Activated T-cell treated with anti-CD3 and anti-CD28 coated beads, Interleukin-2, amount 50 U/mL, for 4 hours (primary cell): ENCODE results near the gene CAD. TPM values are rescaled to one million over a fixed set of nuclear protein-coding genes. Genes with fewer than 3 reads are reported as not detected.

Source experiments
- ATAC-seq, 2 donors: fragments of 200-7000 bp; cut with Tn5 transposase; one replicate each; pipeline ENCODE4 v1.10.0; 2021
- DNase-seq: peaks from one replicate; pipeline ENCODE4 v3.0.0-alpha.2; 2020
- H3K27me3 Mint-ChIP-seq: one replicate; pipeline ENCODE4 v1.8.0; 2021; ENCODE audit warnings: low read depth, mixed read lengths
- H3K36me3 Mint-ChIP-seq: one replicate; pipeline ENCODE4 v1.8.0; 2022; ENCODE audit warnings: mixed read lengths; ENCODE audit not compliant: insufficient read depth
- H3K4me1 Mint-ChIP-seq: one replicate; pipeline ENCODE4 v1.8.0; 2021; ENCODE audit warnings: low read depth, mixed read lengths
- H3K4me3 Mint-ChIP-seq: one replicate; pipeline ENCODE4 v1.8.0; 2021; ENCODE audit warnings: mild to moderate bottlenecking, moderate library complexity, mixed read lengths
- H3K9me3 Mint-ChIP-seq: one replicate; pipeline ENCODE4 v1.8.0; 2021; ENCODE audit warnings: mixed read lengths
- total RNA-seq, 3 donors: library from RNA; stranded (reverse); gene quantifications; one replicate each; pipeline ENCODE4 v1.2.1, GENCODE V29; 2021

The CAD gene
- total RNA-seq, 3 donors from 2014 or later: 162 to 201 (median 185) TPM

DNA sequence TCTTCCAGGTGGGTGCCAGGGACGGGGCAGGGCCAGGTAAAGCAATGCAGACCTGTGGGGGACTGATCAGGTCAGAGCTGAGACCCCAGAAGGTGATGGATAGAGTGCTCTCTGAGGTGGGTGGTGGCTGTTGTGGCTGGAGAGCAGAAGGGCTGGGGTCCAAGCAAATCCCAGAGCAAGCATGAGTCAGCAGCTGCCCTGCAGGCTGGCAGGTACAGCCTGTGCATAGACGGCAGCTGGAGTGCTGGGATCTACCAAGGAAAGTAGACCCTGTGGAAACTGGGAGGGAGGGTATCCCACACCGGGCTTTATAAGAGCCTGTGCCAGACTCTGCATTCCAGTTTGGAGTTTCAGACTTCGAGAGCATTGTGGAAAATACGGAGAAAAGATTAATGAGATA lies 65.7 kb downstream of the CAD start:
- ATAC-seq: no peak
- H3K9me3 Mint-ChIP-seq: no peaks in the 10 kb centered on the region
- H3K4me3 Mint-ChIP-seq: no peak overlapping the region
- no peaks in the 10 kb centered on the region for H3K36me3 Mint-ChIP-seq
- peaks cover 1% of the 10 kb centered on the region for H3K4me1 Mint-ChIP-seq
- H3K27me3 Mint-ChIP-seq: peaks cover 21% of the 10 kb centered on the region
- no peak for DNase-seq

DNA sequence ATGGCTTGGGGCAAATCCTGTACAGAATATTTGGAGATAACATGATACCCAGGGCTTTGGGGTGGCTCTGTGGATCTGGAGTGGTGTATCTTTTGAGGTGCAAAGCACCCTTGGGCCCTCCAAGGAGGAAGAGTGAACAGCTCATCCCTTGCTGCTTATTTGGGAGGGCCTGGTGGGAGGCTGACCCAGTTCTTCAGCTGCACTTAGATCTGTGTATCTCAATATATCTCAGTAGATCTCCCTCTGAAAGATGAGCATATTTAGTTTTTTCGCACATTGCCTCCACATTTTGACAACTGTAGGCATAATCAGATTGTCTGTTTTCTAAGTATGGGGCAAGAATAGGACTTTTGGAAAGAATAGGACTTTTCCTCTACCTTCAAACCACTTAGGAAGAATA lies 67.8 kb downstream of the CAD start:
- no peaks in the 10 kb centered on the region for H3K9me3 Mint-ChIP-seq
- H3K36me3 Mint-ChIP-seq: no peaks in the 10 kb centered on the region
- DNase-seq (no peak), ATAC-seq (no peak)
- H3K27me3 Mint-ChIP-seq: peaks cover 21% of the 10 kb centered on the region
- H3K4me1 Mint-ChIP-seq: no peaks in the 10 kb centered on the region
- H3K4me3 Mint-ChIP-seq: no peak overlapping the region

DNA sequence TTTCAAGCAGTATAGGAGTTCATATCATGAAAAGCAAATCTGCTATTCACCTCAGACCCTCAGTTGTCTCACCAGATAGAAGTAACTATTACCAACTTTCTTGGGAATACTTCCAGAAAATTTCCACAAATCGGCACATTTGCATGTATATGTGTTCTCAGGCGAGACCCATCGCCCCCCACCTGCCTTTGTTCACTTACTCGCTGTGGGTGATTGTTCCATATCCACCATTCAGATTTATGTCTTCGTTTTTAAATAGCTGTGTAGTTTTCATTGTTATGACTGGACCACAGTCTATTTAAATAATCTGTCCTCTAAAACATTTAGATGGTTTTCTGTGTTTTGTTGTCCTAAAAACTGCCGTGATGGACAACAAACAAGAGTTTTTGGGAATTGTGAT lies 68.3 kb downstream of the CAD start:
- H3K4me1 Mint-ChIP-seq: no peaks in the 10 kb centered on the region
- DNase-seq: no peak
- ATAC-seq: no peak
- no peak overlapping the region for H3K4me3 Mint-ChIP-seq
- H3K27me3 Mint-ChIP-seq: peaks cover 21% of the 10 kb centered on the region
- H3K36me3 Mint-ChIP-seq: no peaks in the 10 kb centered on the region
- H3K9me3 Mint-ChIP-seq: no peaks in the 10 kb centered on the region

GRCh38 chr2:27288610-27289009 lies 71.4 kb downstream of the CAD start:
- Mint-ChIP-seq H3K27me3 (peaks cover 13% of the 10 kb centered on the region), H3K9me3 (no peaks in the 10 kb centered on the region)

DNA sequence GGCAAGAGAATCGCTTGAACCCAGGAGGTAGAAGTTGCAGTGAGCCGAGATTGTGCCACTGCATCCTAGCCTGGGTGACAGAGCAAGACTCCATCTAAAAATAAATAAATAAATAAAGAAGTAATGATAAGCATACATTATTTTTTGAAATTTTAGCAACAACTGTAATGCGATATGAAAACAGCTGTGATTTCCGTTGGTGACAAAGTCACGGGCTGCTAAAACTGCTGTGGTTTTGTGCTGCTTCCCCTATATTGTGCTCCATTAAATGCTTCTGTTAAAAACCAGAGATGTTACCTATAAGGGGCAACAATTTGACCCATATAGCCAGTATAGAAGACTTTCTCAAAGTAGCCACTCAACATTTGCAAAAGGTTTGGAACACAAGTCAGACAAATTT lies 73.4 kb downstream of the CAD start:
- H3K27me3 Mint-ChIP-seq: peaks cover 13% of the 10 kb centered on the region
- H3K36me3 Mint-ChIP-seq: no peaks in the 10 kb centered on the region
- ATAC-seq: no peak

More at GRCh38 chr2:27288610-27289009, 71.4 kb downstream of the CAD start:
- H3K4me1 Mint-ChIP-seq: no peaks in the 10 kb centered on the region
- ATAC-seq: no peak
- no peaks in the 10 kb centered on the region for H3K36me3 Mint-ChIP-seq
- no peak overlapping the region for H3K4me3 Mint-ChIP-seq
- DNase-seq: no peak

DNA sequence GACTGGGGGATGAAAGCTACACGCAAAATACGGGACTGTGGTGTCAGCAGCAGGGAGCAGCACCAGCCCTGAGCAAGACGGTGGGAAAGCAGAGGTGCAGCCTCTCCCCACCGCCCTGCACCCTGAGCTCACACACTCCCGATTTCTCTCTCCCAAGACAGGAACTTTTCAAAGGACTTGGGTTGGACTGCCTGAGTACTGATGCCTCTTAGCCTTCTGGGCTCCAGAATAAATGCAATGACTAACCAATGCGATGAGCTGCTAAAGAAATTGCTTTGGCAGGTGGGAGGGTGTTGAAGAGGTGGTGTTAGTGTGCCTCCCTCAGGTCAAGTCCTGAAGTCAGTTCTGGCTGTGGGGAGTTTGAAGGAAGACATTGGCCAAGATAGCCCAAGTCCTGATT lies 74.7 kb downstream of the CAD start:
- ATAC-seq (no peak), DNase-seq (no peak)
- H3K4me3 Mint-ChIP-seq: no peak overlapping the region
- no peaks in the 10 kb centered on the region for H3K36me3 Mint-ChIP-seq
- no peaks in the 10 kb centered on the region for H3K9me3 Mint-ChIP-seq
- peaks cover 13% of the 10 kb centered on the region for H3K27me3 Mint-ChIP-seq
- no peaks in the 10 kb centered on the region for H3K4me1 Mint-ChIP-seq

More for the DNA sequence above, 73.4 kb downstream of the CAD start:
- Mint-ChIP-seq H3K9me3 (no peaks in the 10 kb centered on the region), H3K4me1 (no peaks in the 10 kb centered on the region), H3K4me3 (no peak overlapping the region)
- no peak for DNase-seq

Other genes starting within 250 kb of the CAD start
- gene MAPRE3, start 246.7 kb upstream of the CAD start, total RNA-seq: 1 to 10 TPM; 3.7 to 4.3 (median 3.8) TPM
- gene TMEM214, start 184.4 kb upstream of the CAD start, total RNA-seq: 10 to 100 TPM; 59.0 to 71.3 (median 60.4) TPM
- 10 to 100 TPM in 1 of 3 donors, 1 to 10 TPM in 2; 6.5 to 11.2 (median 9.2) TPM for gene AGBL5, start 165.7 kb upstream of the CAD start, total RNA-seq
- 100 to 1,000 TPM; 225 to 244 (median 229) TPM for gene OST4, start 145.7 kb upstream of the CAD start, total RNA-seq
- gene EMILIN1, start 138.8 kb upstream of the CAD start, total RNA-seq: 1 to 10 TPM in 2 of 3 donors, under 1 TPM in 1; 0.76 to 1.4 (median 1.3) TPM
- gene KHK, start 130.6 kb upstream of the CAD start, total RNA-seq: 10 to 100 TPM in 1 of 3 donors, 1 to 10 TPM in 2; 5.2 to 10.7 (median 5.5) TPM
- gene CGREF1, start 98.2 kb upstream of the CAD start, total RNA-seq: 1 to 10 TPM; 2.6 to 7.3 (median 2.7) TPM
- not detected for gene ABHD1, start 93.6 kb upstream of the CAD start, total RNA-seq
- 100 to 1,000 TPM in 2 of 3 donors, 10 to 100 TPM in 1; 98.0 to 119 (median 106) TPM for gene PREB, start 82.7 kb upstream of the CAD start, total RNA-seq
- not detected for gene PRR30, start 78.0 kb upstream of the CAD start, total RNA-seq
- gene TCF23, start 68.4 kb upstream of the CAD start, total RNA-seq: not detected
- 10 to 100 TPM; 84.1 to 91.7 (median 85.1) TPM for gene ATRAID, start 5.3 kb upstream of the CAD start, total RNA-seq
- gene SLC5A6, start 5.1 kb upstream of the CAD start, total RNA-seq: 100 to 1,000 TPM; 128 to 143 (median 141) TPM
- under 1 TPM; 0.15 to 0.43 (median 0.18) TPM for gene SLC30A3, start 45.7 kb downstream of the CAD start, total RNA-seq
- not detected for gene DNAJC5G, start 58.1 kb downstream of the CAD start, total RNA-seq
- gene TRIM54, start 65.1 kb downstream of the CAD start, total RNA-seq: under 1 TPM; 0.21 to 0.40 (median 0.22) TPM
- gene UCN, start 91.1 kb downstream of the CAD start, total RNA-seq: 1 to 10 TPM in 1 of 3 donors, under 1 TPM in 2; 0.71 to 1.1 (median 0.78) TPM
- 10 to 100 TPM; 84.6 to 89.4 (median 87.5) TPM for gene MPV17, start 105.7 kb downstream of the CAD start, total RNA-seq
- 100 to 1,000 TPM; 102 to 110 (median 107) TPM for gene GTF3C2, start 139.4 kb downstream of the CAD start, total RNA-seq
- gene EIF2B4, start 153.0 kb downstream of the CAD start, total RNA-seq: 10 to 100 TPM; 63.4 to 69.8 (median 65.0) TPM
- 100 to 1,000 TPM; 117 to 125 (median 123) TPM for gene SNX17, start 153.2 kb downstream of the CAD start, total RNA-seq
- gene ZNF513, start 163.4 kb downstream of the CAD start, total RNA-seq: 10 to 100 TPM in 2 of 3 donors, 1 to 10 TPM in 1; 8.4 to 11.0 (median 10.4) TPM
- 100 to 1,000 TPM; 177 to 208 (median 186) TPM for gene PPM1G, start 192.2 kb downstream of the CAD start, total RNA-seq
- 100 to 1,000 TPM in 1 of 3 donors, 10 to 100 TPM in 2; 99.0 to 103 (median 99.4) TPM for gene NRBP1, start 211.3 kb downstream of the CAD start, total RNA-seq
- gene KRTCAP3, start 225.0 kb downstream of the CAD start, total RNA-seq: 1 to 10 TPM; 4.8 to 5.4 (median 5.2) TPM